Measurements from ENCODE around the gene NCOA3. TPM values are rescaled to one million over a fixed set of nuclear protein-coding genes. Genes with fewer than 3 reads are reported as not detected.

Gene NCOA3
- total and polyA plus RNA-seq, 2 of the 8 experiments (the other 6 are each of a cell fraction or from before 2014, with no cell fraction given): 7.9 to 24.7 TPM

DNA sequence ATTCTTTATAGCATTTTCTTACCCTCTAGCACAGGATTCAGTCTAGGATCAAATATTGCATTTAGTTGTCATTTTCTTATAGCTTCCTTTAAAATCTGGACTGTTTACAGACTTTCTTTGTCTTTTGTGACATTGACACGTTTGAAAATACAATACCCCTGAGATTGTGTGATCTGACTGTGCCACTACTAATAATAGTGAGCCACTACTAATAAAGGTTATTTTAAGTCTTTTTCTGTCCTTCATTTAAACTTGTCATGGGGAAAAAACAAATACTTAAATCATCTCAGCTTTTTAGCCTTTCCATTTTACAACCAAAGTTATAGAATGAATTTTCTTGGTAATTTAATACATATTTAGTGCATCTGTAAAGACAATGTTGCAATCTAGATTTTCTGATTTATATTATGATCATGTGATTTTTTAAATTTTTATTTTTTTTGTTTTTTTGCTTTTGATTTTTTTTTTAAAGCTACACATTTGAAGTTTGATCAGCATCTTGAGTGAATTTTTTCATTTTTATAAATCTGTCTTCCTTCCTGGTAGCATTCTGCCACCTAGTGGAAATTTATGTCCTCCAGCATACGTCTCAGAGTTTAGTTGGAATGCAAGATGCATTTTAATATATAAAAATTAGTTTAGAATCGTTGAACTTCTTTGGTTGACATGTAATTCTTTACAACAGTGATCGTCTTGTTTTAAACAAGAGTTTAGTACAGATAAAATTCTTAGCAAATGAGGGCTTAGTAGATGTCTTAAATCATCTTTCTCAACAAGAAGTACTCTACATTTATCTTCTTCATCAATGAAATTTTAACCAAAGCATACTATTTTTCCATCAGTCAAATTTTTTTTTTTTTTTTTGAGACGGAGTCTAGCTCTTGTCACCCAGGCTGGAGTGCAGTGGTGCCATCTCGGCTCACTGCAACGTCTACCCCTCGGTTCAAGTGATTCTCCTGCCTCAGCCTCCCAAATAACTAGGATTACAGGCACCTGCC lies 119.4 kb downstream of the NCOA3 start:
- POLR2A ChIA-PET (ENCODE audit: partially characterized antibody): no interaction called here
- DNase-seq (ENCODE audit: low read depth in 1 of 2, low spot score in 2 of 2): no peak
- TF ChIP-seq SAP30 (IDR thresholded peaks at IDR 0.05; ENCODE audit: insufficient read depth, insufficient replicate concordance, low read length): no peak
- peak in 2 of 3 experiments; percentile 39 to 50; a peak in 2 of 4 replicates for TF ChIP-seq CTCF (IDR thresholded peaks at IDR 0.05; ENCODE audit: control extremely low read depth in 1 of 3, insufficient read depth in 1 of 3, low read depth in 1 of 3, low read length in 3 of 3)
- TF ChIP-seq RAD21 (IDR thresholded peaks at IDR 0.05 in 1 of 2, conservative IDR thresholded peaks at IDR 0.05 in 1 of 2; ENCODE audit: low read depth in 2 of 2, low read length in 2 of 2): peak; percentile 79 to 84
- no peak for TF ChIP-seq MAX (IDR thresholded peaks at IDR 0.05)
- no peak for TF ChIP-seq SIRT6 (IDR thresholded peaks at IDR 0.05; ENCODE audit: low read length)

More for the DNA sequence above, 119.4 kb downstream of the NCOA3 start:
- Histone ChIP-seq H2BK20ac (ENCODE audit: low read length) (no peak overlapping the region), H3K4me3 (ENCODE audit: extremely low read depth in 1 of 4, insufficient read depth in 2 of 4, low read depth in 3 of 4, low read length in 4 of 4) (no peak overlapping the region), H3K36me3 (ENCODE audit: control insufficient read depth in 2 of 4, insufficient read depth in 4 of 4, low read length in 3 of 4) (peaks cover 0 to 6% (median 2%) of the 10 kb centered on the region in 4 experiments; a peak in 3 of 8 replicates), H4K20me1 (replicated peaks in 1 of 2; ENCODE audit: control insufficient read depth in 1 of 2, insufficient read depth in 2 of 2, low read length in 2 of 2) (no peaks in the 10 kb centered on the region), H2BK15ac (ENCODE audit: low read length) (no peak overlapping the region), H3K79me2 (ENCODE audit: control insufficient read depth in 1 of 2, insufficient read depth in 2 of 2, low read length in 2 of 2) (peaks cover 0 to 7% of the 10 kb centered on the region in 2 experiments; a peak in 1 of 4 replicates), H3K14ac (ENCODE audit: insufficient read length) (no peak overlapping the region), H3K4me2 (ENCODE audit: insufficient read depth in 1 of 2, low read depth in 2 of 2, low read length in 2 of 2) (no peak overlapping the region), H4K91ac (replicated peaks; ENCODE audit: insufficient read length, low read length) (no peak overlapping the region), H3K56ac (replicated peaks; ENCODE audit: insufficient read length, low read depth, low read length) (no peak overlapping the region), H3K9ac (replicated peaks in 1 of 4; ENCODE audit: extremely low read depth in 1 of 4, low read depth in 3 of 4, low read length in 3 of 4) (no peak overlapping the region), H2BK5ac (ENCODE audit: low read depth, low read length) (no peak overlapping the region), H3K27me3 (replicated peaks in 1 of 4; ENCODE audit: control insufficient read depth in 3 of 4, extremely low read depth in 1 of 4, insufficient read depth in 3 of 4, low read length in 3 of 4) (no peaks in the 10 kb centered on the region), H2BK120ac (replicated peaks; ENCODE audit: low read depth, low read length) (no peak overlapping the region), H3K9me3 (ENCODE audit: insufficient read depth in 2 of 2, low read depth in 1 of 2, low read length in 1 of 2) (no peaks in the 10 kb centered on the region), H3K18ac (ENCODE audit: extremely low read depth, low read length) (no peak overlapping the region), H3K4ac (replicated peaks; ENCODE audit: insufficient read length, low read depth, low read length) (no peak overlapping the region), H3K4me1 (replicated peaks in 1 of 4; ENCODE audit: control insufficient read depth in 3 of 4, insufficient read depth in 4 of 4, low read length in 3 of 4) (peaks cover 0 to 4% (median 1%) of the 10 kb centered on the region in 4 experiments; a peak in 2 of 7 replicates), H2AFZ (ENCODE audit: low read length) (no peak overlapping the region), H4K8ac (ENCODE audit: extremely low read depth, insufficient read depth, low read length) (no peak overlapping the region), H3K23ac (ENCODE audit: insufficient read length) (no peak overlapping the region), H3K27ac (ENCODE audit: low read depth, low read length) (no peak overlapping the region), H2BK12ac (ENCODE audit: low read depth, low read length) (no peak overlapping the region), H3K23me2 (ENCODE audit: low read depth, low read length) (no peaks in the 10 kb centered on the region), H2AK5ac (ENCODE audit: low read depth, low read length) (no peak overlapping the region), H3K79me1 (ENCODE audit: low read depth, low read length) (no peaks in the 10 kb centered on the region; the same call in 1 of the 2 replicates), H4K5ac (ENCODE audit: insufficient read length, low read depth, low read length) (no peak overlapping the region)
- WGBS, 2 experiments (ENCODE audit: extremely low coverage in 1 of 2, insufficient coverage in 1 of 2, insufficient read length in 1 of 2, insufficient replicate concordance in 2 of 2, low coverage in 1 of 2, low lambda C conversion rate in 2 of 2, missing lambda C conversion rate in 1 of 2): 75% methylated on average over 8 of the region's 8 CpGs; no CpG with 5 or more reads in 1 of the 2 experiments
- no peak for FAIRE-seq
- CTCF ChIA-PET (ENCODE audit: partially characterized antibody): interaction anchor here (0.6 to 4.1 kb wide), 15 partner anchors 9 to 435 kb away, joined by 3 to 26 read pairs (median 7); no protein-coding TSS in a partner anchor
